AG04450 (cell line): ENCODE measurements around the gene C19orf81. TPM values are rescaled to one million over a fixed set of nuclear protein-coding genes. Genes with fewer than 3 reads are reported as not detected.

Experiments used
- CTCF ChIA-PET: fragments of 300-600, 350-600 bp; formaldehyde crosslinking; extraction: SDS; loops from one replicate; lab custom pipeline; 2022; ENCODE audit warnings: antibody characterized with exemption, inconsistent platforms; lab: Charles Lee
- POLR2A ChIA-PET: fragments of 350-600 bp; formaldehyde crosslinking; extraction: SDS; loops from one replicate; lab custom pipeline; 2021; ENCODE audit warnings: antibody characterized with exemption, inconsistent platforms; lab: Yijun Ruan, JAX
- DNase-seq: peaks from one replicate; pipeline ENCODE4 v3.0.0-alpha.2; 2011; ENCODE audit warnings: low read depth, low spot score
- H3K27ac ChIP-seq: one replicate; pipeline ENCODE4 v1.5.1; 2012; ENCODE audit warnings: low read depth, low read length, control low read depth
- H3K27me3 ChIP-seq: one replicate; pipeline ENCODE4 v1.6.0; 2012; ENCODE audit warnings: low read length; ENCODE audit not compliant: control insufficient read depth, insufficient read depth
- H3K4me3 ChIP-seq: 2 replicates; pipeline ENCODE4 v1.5.1; 2011; ENCODE audit warnings: mild to moderate bottlenecking, low read depth, low read length, control low read depth
- H3K9me3 ChIP-seq: 2 replicates; pipeline ENCODE4 v1.5.1; 2012; ENCODE audit warnings: low read length; ENCODE audit not compliant: control insufficient read depth, insufficient read depth
- polyA plus RNA-seq: library from polyadenylated mRNA; depleted of rRNA; stranded (reverse); fragments of >200 nt; gene quantifications from 2 replicates; pipeline ENCODE4 v1.2.3, GENCODE V29; 2011
- TF ChIP-seq, protein P1 (sequence below): IDR thresholded peaks from 2 replicates; pipeline ENCODE4 v1.5.1; 2011; ENCODE audit warnings: low read depth, low read length, control low read depth, inconsistent platforms

C19orf81 gene
- polyA plus RNA-seq, 1 experiment = not detected

GRCh38 chr19:50636317-50637085 lies 12.7 kb upstream of the C19orf81 start:
- no peak overlapping the region for H3K27ac ChIP-seq
- peaks cover 25% of the 10 kb centered on the region for H3K27me3 ChIP-seq
- TF ChIP-seq, protein P1, sequence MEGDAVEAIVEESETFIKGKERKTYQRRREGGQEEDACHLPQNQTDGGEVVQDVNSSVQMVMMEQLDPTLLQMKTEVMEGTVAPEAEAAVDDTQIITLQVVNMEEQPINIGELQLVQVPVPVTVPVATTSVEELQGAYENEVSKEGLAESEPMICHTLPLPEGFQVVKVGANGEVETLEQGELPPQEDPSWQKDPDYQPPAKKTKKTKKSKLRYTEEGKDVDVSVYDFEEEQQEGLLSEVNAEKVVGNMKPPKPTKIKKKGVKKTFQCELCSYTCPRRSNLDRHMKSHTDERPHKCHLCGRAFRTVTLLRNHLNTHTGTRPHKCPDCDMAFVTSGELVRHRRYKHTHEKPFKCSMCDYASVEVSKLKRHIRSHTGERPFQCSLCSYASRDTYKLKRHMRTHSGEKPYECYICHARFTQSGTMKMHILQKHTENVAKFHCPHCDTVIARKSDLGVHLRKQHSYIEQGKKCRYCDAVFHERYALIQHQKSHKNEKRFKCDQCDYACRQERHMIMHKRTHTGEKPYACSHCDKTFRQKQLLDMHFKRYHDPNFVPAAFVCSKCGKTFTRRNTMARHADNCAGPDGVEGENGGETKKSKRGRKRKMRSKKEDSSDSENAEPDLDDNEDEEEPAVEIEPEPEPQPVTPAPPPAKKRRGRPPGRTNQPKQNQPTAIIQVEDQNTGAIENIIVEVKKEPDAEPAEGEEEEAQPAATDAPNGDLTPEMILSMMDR = no peak
- DNase-seq = no peak
- H3K9me3 ChIP-seq = peaks cover 17% of the 10 kb centered on the region
- POLR2A ChIA-PET = no interaction called here
- H3K4me3 ChIP-seq = no peak overlapping the region
- CTCF ChIA-PET = no interaction called here

DNA sequence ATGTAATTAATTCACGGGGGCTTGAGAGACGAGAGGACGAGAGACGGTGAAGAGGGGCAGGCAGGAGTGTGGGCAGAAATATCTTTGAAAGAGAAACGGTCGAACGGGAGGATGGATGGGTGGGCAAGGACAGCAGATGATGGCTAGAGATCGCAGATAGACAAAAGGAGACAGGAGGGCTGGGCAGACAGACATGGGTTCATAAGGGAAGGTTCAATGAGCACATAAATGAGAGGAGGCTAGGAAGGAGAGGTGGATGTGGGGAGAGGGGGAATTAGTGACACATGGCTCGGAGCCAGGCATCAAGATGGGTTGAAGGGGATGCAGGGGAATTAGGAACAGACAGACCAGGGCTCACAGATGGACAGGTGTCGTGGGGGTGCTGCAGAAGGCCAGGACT lies 10.6 kb upstream of the C19orf81 start:
- ChIA-PET POLR2A (no interaction called here), CTCF (no interaction called here)
- Histone ChIP-seq H3K27me3 (peaks cover 25% of the 10 kb centered on the region), H3K9me3 (peaks cover 13% of the 10 kb centered on the region), H3K4me3 (no peak overlapping the region), H3K27ac (no peak overlapping the region)
- DNase-seq = no peak
- TF ChIP-seq, protein P1 = no peak

DNA sequence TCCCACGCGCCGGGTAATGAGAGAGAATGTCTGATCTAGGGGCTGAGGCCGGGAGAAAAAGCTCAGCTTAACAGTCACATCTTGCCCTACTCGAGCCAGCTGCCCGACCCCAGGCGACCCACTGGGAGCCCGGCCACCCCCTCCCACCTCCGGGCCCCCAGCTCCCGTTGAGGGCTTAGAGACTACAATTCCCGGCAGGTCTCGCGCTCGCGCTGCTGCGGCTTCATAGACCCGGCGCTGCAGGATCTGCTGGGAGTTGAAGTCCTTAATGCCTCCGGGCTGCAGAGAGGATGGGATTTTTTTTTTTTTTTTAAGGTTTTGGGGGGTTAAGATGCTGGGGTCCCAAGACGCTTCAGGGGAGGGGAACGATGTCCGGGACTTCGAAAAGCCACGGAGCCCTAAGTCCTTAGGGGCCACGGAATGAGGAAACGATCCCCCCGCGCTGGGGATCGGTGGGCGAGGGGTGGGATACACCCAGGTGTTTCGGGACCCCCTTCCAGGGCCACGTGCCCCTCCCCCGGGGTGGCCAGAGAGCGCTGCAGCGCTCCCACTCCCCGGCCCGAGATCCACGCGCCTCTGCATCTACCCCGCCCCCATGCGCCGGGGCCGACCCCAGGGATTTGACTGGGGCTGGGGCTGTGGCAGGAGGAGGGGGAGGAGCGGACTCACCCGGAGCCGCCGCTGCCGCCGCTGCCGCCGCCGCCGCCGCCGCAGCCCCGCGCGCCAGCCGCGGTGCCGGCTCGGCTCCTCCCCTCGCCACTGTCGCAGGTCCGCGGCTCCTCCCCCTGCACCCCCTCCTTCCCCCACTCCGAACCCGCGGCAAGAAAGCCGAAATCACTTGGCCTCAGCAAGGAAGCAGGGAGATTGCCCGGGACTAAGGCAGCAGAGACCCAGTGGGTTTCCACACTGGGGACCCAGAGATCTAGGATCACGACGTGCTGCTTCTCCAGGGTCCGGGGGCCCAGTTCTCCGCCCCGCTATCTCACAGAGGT lies 9.8 kb upstream of the C19orf81 start, which contains the start of gene SYT3:
Gene SYT3, minus strand, starts transcription at position 761 of the 992 bp plus-strand sequence. CDS start 2,470 bp downstream, outside the sequence.
- Histone ChIP-seq H3K9me3 (peaks cover 8% of the 10 kb centered on the region), H3K27me3 (peaks cover 27% of the 10 kb centered on the region), H3K27ac (no peak within 1 kb of the TSS), H3K4me3 (peak within 1 kb of the TSS; percentile 50)
- TF ChIP-seq, protein P1 = no peak
- POLR2A ChIA-PET = no interaction called here
- DNase-seq = no peak
- CTCF ChIA-PET = no interaction called here

GRCh38 chr19:50640368-50640767 lies 8.9 kb upstream of the C19orf81 start:
- H3K27ac ChIP-seq = no peak overlapping the region
- no peak overlapping the region for H3K4me3 ChIP-seq
- H3K9me3 ChIP-seq = peaks cover 4% of the 10 kb centered on the region
- DNase-seq = no peak
- ChIA-PET CTCF (no interaction called here), POLR2A (no interaction called here)
- TF ChIP-seq, protein P1 = no peak
- peaks cover 27% of the 10 kb centered on the region for H3K27me3 ChIP-seq
